K562 (cell line): Measurements from ENCODE around the gene ADRM1. TPM values are rescaled to one million over a fixed set of nuclear protein-coding genes. Genes with fewer than 3 reads are reported as not detected.

ENCODE experiments used
- ATAC-seq: fragments of 200-7000 bp; cut with Tn5 transposase; 3 replicates; pipeline ENCODE4 v1.9.1; 2020; ENCODE audit warnings: moderate library complexity
- BruUV-seq: library from RNA; stranded (reverse); fragments of 400-500 nt; replicated peaks from 2 replicates; lab custom pipeline; 2021; lab: Mats Ljungman, UMichigan
- CTCF ChIA-PET: fragments of 300-600 bp; formaldehyde crosslinking; extraction: SDS; loops from one replicate; lab custom pipeline; 2021; ENCODE audit warnings: low intra/inter-chr PET ratio; lab: Yijun Ruan, JAX
- POLR2A ChIA-PET: fragments of 300-600, 350-650 bp; sonication (Branson Sonifier 250); formaldehyde crosslinking; extraction: SDS; loops from one replicate; lab custom pipeline; 2021; ENCODE audit warnings: antibody characterized with exemption, inconsistent platforms; lab: Yijun Ruan, JAX
- DNase-seq, 4 experiments: peaks; one replicate each; pipeline versions ENCODE4 v3.0.0 to v3.0.0-alpha.2; 2011 to 2018; ENCODE audit warnings: low spot score in 3 of 4, mixed read lengths in 3 of 4; ENCODE audit errors: extremely low read depth in 1 of 4
- FAIRE-seq: peaks from 2 replicates; lab custom pipeline; 2011; peaks lifted over from hg19 to GRCh38; lab: Jason Lieb, UNC
- H2AFZ ChIP-seq: 2 replicates; pipeline ENCODE4 v1.6.0; 2011; ENCODE audit warnings: low read depth, low read length, control low read depth, inconsistent platforms
- H3K27ac ChIP-seq: fragments of 200-600 bp; 3 replicates; pipeline ENCODE4 v1.8.0; 2011; ENCODE audit warnings: low read depth, mild to moderate bottlenecking, control low read depth, inconsistent platforms, low read length, moderate library complexity, mixed read lengths; ENCODE audit errors: extremely low read depth
- H3K27me3 ChIP-seq, 2 experiments: fragments of 300-600 bp in 1 of 2; 2 replicates in 1 of 2; 3 replicates in 1 of 2; pipeline versions ENCODE4 v1.6.0 to v1.8.0; 2011; ENCODE audit warnings: inconsistent platforms in 2 of 2, low read length in 2 of 2, mild to moderate bottlenecking in 1 of 2, mixed read lengths in 1 of 2, moderate library complexity in 1 of 2; ENCODE audit not compliant: control insufficient read depth in 2 of 2, insufficient read depth in 2 of 2
- H3K36me3 ChIP-seq: fragments of 300-600 bp; 3 replicates; pipeline ENCODE4 v1.8.0; 2011; ENCODE audit warnings: mild to moderate bottlenecking, low read length, inconsistent platforms; ENCODE audit not compliant: control insufficient read depth, insufficient read depth
- H3K4me1 ChIP-seq, 2 experiments: fragments of 200-600 bp in 1 of 2; replicated peaks in 1 of 2; 2 replicates in 1 of 2; 3 replicates in 1 of 2; pipeline versions ENCODE4 v1.5.1 to v1.8.0; 2011; ENCODE audit warnings: inconsistent platforms in 2 of 2, low read length in 2 of 2, mild to moderate bottlenecking in 1 of 2, mixed read lengths in 1 of 2, moderate library complexity in 1 of 2; ENCODE audit not compliant: control insufficient read depth in 2 of 2, insufficient read depth in 2 of 2
- H3K4me2 ChIP-seq: 2 replicates; pipeline ENCODE4 v1.6.1; 2011; ENCODE audit warnings: low read length, control low read depth, inconsistent platforms, mixed read lengths; ENCODE audit not compliant: insufficient read depth
- H3K4me3 ChIP-seq: fragments of 200-600 bp; sonication (generic), shearing (Covaris generic); 2 replicates; pipeline ENCODE4 v1.5.1; 2016; ENCODE audit warnings: control low read depth, inconsistent platforms
- H3K79me2 ChIP-seq: fragments of 200-600 bp; 3 replicates; pipeline ENCODE4 v1.8.0; 2011; ENCODE audit warnings: low read length, inconsistent platforms; ENCODE audit not compliant: control insufficient read depth, insufficient read depth
- H3K9ac ChIP-seq, 2 experiments: 2 replicates each; pipeline versions ENCODE4 v1.6.0 to v1.6.1; 2011; ENCODE audit warnings: low read depth in 2 of 2, low read length in 2 of 2, control low read depth in 1 of 2, inconsistent platforms in 1 of 2, mild to moderate bottlenecking in 1 of 2, mixed read lengths in 1 of 2; ENCODE audit not compliant: insufficient read depth in 1 of 2
- H3K9me1 ChIP-seq: one replicate; pipeline ENCODE4 v1.6.0; 2011; ENCODE audit warnings: inconsistent platforms, mild to moderate bottlenecking, low read length, moderate library complexity; ENCODE audit not compliant: control insufficient read depth, insufficient read depth
- H3K9me3 ChIP-seq: replicated peaks from 2 replicates; pipeline ENCODE4 v1.5.1; 2011; ENCODE audit warnings: low read depth, low read length, inconsistent platforms; ENCODE audit not compliant: control insufficient read depth, insufficient read depth
- H4K20me1 ChIP-seq: replicated peaks from 2 replicates; pipeline ENCODE4 v1.6.1; 2011; ENCODE audit warnings: low read length, inconsistent platforms, mixed read lengths; ENCODE audit not compliant: control insufficient read depth, insufficient read depth
- BRF1 ChIP-seq: IDR thresholded peaks from 3 replicates; pipeline ENCODE4 v1.6.1; 2011; ENCODE audit warnings: borderline replicate concordance, mild to moderate bottlenecking; ENCODE audit not compliant: insufficient read length; ENCODE audit errors: extremely low read depth
- CBFA2T2 ChIP-seq: fragments of 450-650 bp; conservative IDR thresholded peaks from 2 replicates; pipeline ENCODE4 v1.6.1; 2017; ENCODE audit warnings: mild to moderate bottlenecking
- CCAR2 ChIP-seq: fragments of 200-400 bp; formaldehyde crosslinking; IDR thresholded peaks from 2 replicates; pipeline ENCODE4 v1.6.1; 2017; ENCODE audit warnings: mild to moderate bottlenecking, low read depth, low read length
- CCNT2 ChIP-seq: IDR thresholded peaks from 2 replicates; pipeline ENCODE4 v1.6.1; 2011; ENCODE audit warnings: borderline replicate concordance, low read depth, mild to moderate bottlenecking, moderate library complexity, mixed read lengths, low read length; ENCODE audit not compliant: insufficient read length; ENCODE audit errors: extremely low read depth
- KAT2B ChIP-seq: IDR thresholded peaks from one replicate; pipeline ENCODE4 v1.6.1; 2012; ENCODE audit warnings: low read depth, mild to moderate bottlenecking, control low read depth, inconsistent platforms, low read length, moderate library complexity
- NCOA2 ChIP-seq, 2 experiments: fragments of 450-650 bp; IDR thresholded peaks; 2 replicates each; pipeline ENCODE4 v1.6.1; 2018; ENCODE audit warnings: mild to moderate bottlenecking in 2 of 2, moderate library complexity in 1 of 2; ENCODE audit not compliant: partially characterized antibody in 2 of 2
- SMAD2 ChIP-seq: fragments of 150-350 bp; IDR thresholded peaks from 2 replicates; pipeline ENCODE4 v1.6.1; 2014; ENCODE audit warnings: low read depth, mild to moderate bottlenecking, low read length
- TBP ChIP-seq: optimal IDR thresholded peaks from 2 replicates; pipeline ENCODE3; 2011; ENCODE audit warnings: low read depth, low read length, improper control_type of control experiment
- ZNF316 ChIP-seq: fragments of 450-650 bp; IDR thresholded peaks from 2 replicates; pipeline ENCODE4 v1.6.1; 2016
- ZNF354B ChIP-seq: fragments of 250-450 bp; sonication (Bioruptor Pico); IDR thresholded peaks from 2 replicates; pipeline ENCODE4 v1.4.0; 2020
- WGBS: fragments of 100-300 bp; shearing (Covaris generic); methylation state at CpG from one replicate; pipeline ENCODE4 v1.1.6; 2016; ENCODE audit warnings: low coverage, mixed read lengths; ENCODE audit not compliant: insufficient coverage; ENCODE audit errors: missing lambda C conversion rate; 5-methylcytosine and 5-hydroxymethylcytosine counted together
- in situ Hi-C: fragments of 300-500 bp; cut with MboI; formaldehyde crosslinking; loops from 4 replicates; pipeline ENCODE4 v1.15.0; 2018; ENCODE audit warnings: inconsistent platforms, mixed read lengths
- intact Hi-C: fragments of 100-400 bp; cut with micrococcal nuclease; formaldehyde crosslinking; loops from 2 replicates; pipeline ENCODE4 v1.14.2; 2022
- polyA plus RNA-seq, 8 experiments: library from polyadenylated mRNA; depleted of rRNA in 4 of 8; stranded (reverse) in 5 of 8; unstranded in 3 of 8; fragments of >200 nt; fragmentation: Nextera tagmentation in 2 of 8; fragmentation: Illumina TruSeq in 1 of 8; extraction: Ambion mirVana in 2 of 8; extraction: Trizol in 1 of 8; gene quantifications; 2 replicates each; pipeline versions ENCODE4 v1.2.1 to v1.2.3, GENCODE V29; 2011 to 2014; ENCODE audit warnings: inconsistent platforms in 1 of 8, missing spikeins in 1 of 8
- total RNA-seq, 7 experiments: library from RNA; depleted of rRNA in 6 of 7; stranded (reverse); fragments of >200 nt in 6 of 7; fragmentation: Illumina TruSeq in 2 of 7; extraction: Trizol in 2 of 7; gene quantifications; 2 replicates each; pipeline versions ENCODE4 v1.2.1 to v1.2.3, GENCODE V29; 2011 to 2021; ENCODE audit warnings: low replicate concordance in 1 of 7

The ADRM1 gene
- total and polyA plus RNA-seq, 9 of the 15 experiments (the other 6 are each of a cell fraction or from before 2014, with no cell fraction given), result 5.0 to 223 (median 67.4) TPM

- TF ChIP-seq TBP, result no peak
- no peak for TF ChIP-seq CCAR2
- no peak for TF ChIP-seq ZNF316
- TF ChIP-seq BRF1, result no peak
- TF ChIP-seq SMAD2, result no peak
- no peak for TF ChIP-seq KAT2B
- no peak for TF ChIP-seq CCNT2
- TF ChIP-seq ZNF354B (CRISPR knock-in tag), result no peak
Observed at GRCh38 chr20:62285151-62285550, 17.6 kb upstream of the ADRM1 start (continued).

- Histone ChIP-seq H2AFZ (no peak overlapping the region), H3K79me2 (no peaks in the 10 kb centered on the region), H3K4me1 (peaks cover 0 to 9% of the 10 kb centered on the region in 2 experiments; a peak in 1 of 5 replicates), H3K9me3 (no peaks in the 10 kb centered on the region), H3K4me3 (no peak overlapping the region), H3K9me1 (no peaks in the 10 kb centered on the region), H3K9ac (peak overlapping the region in 1 of 2 experiments; percentile 10; a peak in 1 of 4 replicates), H4K20me1 (no peaks in the 10 kb centered on the region), H3K4me2 (no peak overlapping the region), H3K36me3 (peaks cover 31% of the 10 kb centered on the region; the same call in 2 of the 3 replicates), H3K27me3 (no peaks in the 10 kb centered on the region), H3K27ac (no peak overlapping the region)
- intact Hi-C loops (no loop called here), in situ Hi-C loops (no loop called here)
- ChIA-PET CTCF (no interaction called here), POLR2A (interaction anchor here (1.8 kb wide), 1 partner anchor 11 kb away, joined by 6 read pairs; no protein-coding TSS in a partner anchor)
- FAIRE-seq (no peak), ATAC-seq (no peak), DNase-seq (no peak)
- 71% methylated on average over 23 of the region's 23 CpGs for WGBS
- TF ChIP-seq NCOA2 (IDR thresholded peaks at IDR 0.05; ENCODE audit: partially characterized antibody in 2 of 2) (no peak), CBFA2T2 (peak; percentile 6; the same call in 1 of the 2 replicates)
- no TSS peak for BruUV-seq
Observed at GRCh38 chr20:62285722-62286121, 17.1 kb upstream of the ADRM1 start.
